CD4-positive, CD25-positive, alpha-beta regulatory T cell (primary cell): Measurements from ENCODE around the gene RAD51B. TPM values are rescaled to one million over a fixed set of nuclear protein-coding genes. Genes with fewer than 3 reads are reported as not detected.
"Not testable (repeated sequence)": the region's sequence is repeated elsewhere in the genome, so short reads cannot be mapped to it uniquely, and the experiment has no call there.

Source experiments
- ATAC-seq, 2 donors: fragments of 150-1000 bp; cut with Tn5 transposase; one replicate each; pipeline ENCODE4 v1.10.0; 2021; ENCODE audit warnings: low read depth in 2 of 2, moderate number of reproducible peaks in 2 of 2, moderate library complexity in 1 of 2
- DNase-seq, 3 donors: peaks; one replicate each; pipeline versions ENCODE4 v3.0.0 to v3.0.0-alpha.2; 2012 to 2022; ENCODE audit warnings: mixed read lengths in 1 of 3
- H3K27ac ChIP-seq: one replicate; pipeline ENCODE4 v1.7.0; 2013; ENCODE audit warnings: mild to moderate bottlenecking, low read length; ENCODE audit not compliant: insufficient read depth, poor library complexity, severe bottlenecking
- H3K27me3 ChIP-seq: one replicate; pipeline ENCODE4 v1.7.0; 2013; ENCODE audit warnings: low read length; ENCODE audit not compliant: control insufficient read depth, insufficient read depth
- H3K36me3 ChIP-seq: one replicate; pipeline ENCODE4 v1.7.0; 2013; ENCODE audit warnings: mild to moderate bottlenecking, low read length, moderate library complexity; ENCODE audit not compliant: control insufficient read depth, insufficient read depth
- H3K4me1 ChIP-seq: 2 replicates; pipeline ENCODE4 v1.7.0; 2013; ENCODE audit warnings: mild to moderate bottlenecking, low read length; ENCODE audit not compliant: insufficient read depth, control insufficient read depth, poor library complexity, severe bottlenecking
- H3K4me3 ChIP-seq: one replicate; pipeline ENCODE4 v1.7.0; 2013; ENCODE audit warnings: low read depth, mild to moderate bottlenecking, low read length, moderate library complexity
- H3K9me3 ChIP-seq, 2 experiments: 1 replicate in 1 of 2; 2 replicates in 1 of 2; pipeline ENCODE4 v1.7.0; 2013; ENCODE audit warnings: low read length in 2 of 2, mild to moderate bottlenecking in 1 of 2, moderate library complexity in 1 of 2; ENCODE audit not compliant: control insufficient read depth in 2 of 2
- H3K27ac Mint-ChIP-seq, 3 donors: one replicate each; pipeline ENCODE4 v1.8.0; 2020 to 2022; ENCODE audit warnings: mild to moderate bottlenecking in 3 of 3, mixed read lengths in 3 of 3, moderate library complexity in 2 of 3
- H3K27me3 Mint-ChIP-seq: one replicate; pipeline ENCODE4 v1.8.0; 2022; ENCODE audit warnings: mild to moderate bottlenecking, mixed read lengths
- H3K36me3 Mint-ChIP-seq: one replicate; pipeline ENCODE4 v1.8.0; 2020; ENCODE audit warnings: mixed read lengths
- H3K4me1 Mint-ChIP-seq, 4 donors: one replicate each; pipeline ENCODE4 v1.8.0; 2020 to 2022; ENCODE audit warnings: mixed read lengths in 4 of 4, mild to moderate bottlenecking in 1 of 4
- H3K4me3 Mint-ChIP-seq, 4 donors: one replicate each; pipeline ENCODE4 v1.8.0; 2020 to 2022; ENCODE audit warnings: mild to moderate bottlenecking in 4 of 4, mixed read lengths in 4 of 4, moderate library complexity in 3 of 4
- H3K9me3 Mint-ChIP-seq, 7 donors: one replicate each; pipeline ENCODE4 v1.8.0; 2020 to 2022; ENCODE audit warnings: mixed read lengths in 7 of 7, mild to moderate bottlenecking in 3 of 7, moderate library complexity in 2 of 7
- polyA plus RNA-seq, 4 donors: library from polyadenylated mRNA; unstranded; fragments of 300-500 nt; fragmentation: Illumina TruSeq; gene quantifications; one replicate each; pipeline ENCODE4 v1.2.3, GENCODE V29; 2021
- total RNA-seq: library from RNA; stranded (reverse); gene quantifications from one replicate; pipeline ENCODE4 v1.2.3, GENCODE V29; 2022

Gene RAD51B
- total and polyA plus RNA-seq, 5 donors from 2014 or later: 19.1 to 40.2 (median 28.1) TPM

GRCh38 chr14:67817750-67818438 is 1.7 kb upstream of the RAD51B start:
- Mint-ChIP-seq H3K9me3 (no peaks in the 10 kb centered on the region), H3K36me3 (peaks cover 8% of the 10 kb centered on the region), H3K4me3 (peak overlapping the region; percentile 74 to 100 (median 100)), H3K4me1 (peaks cover 22 to 60% (median 34%) of the 10 kb centered on the region in 4 donors), H3K27me3 (no peaks in the 10 kb centered on the region), H3K27ac (peak overlapping the region in 1 of 3 donors; percentile 18)
- Histone ChIP-seq H3K36me3 (peaks cover 2% of the 10 kb centered on the region), H3K27me3 (no peaks in the 10 kb centered on the region), H3K27ac (no peak overlapping the region), H3K4me3 (no peak overlapping the region), H3K4me1 (peaks cover 34% of the 10 kb centered on the region), H3K9me3 (no peaks in the 10 kb centered on the region)
- DNase-seq (no peak), ATAC-seq (no peak)

GRCh38 chr14:67818476-67818875 is 1.1 kb upstream of the RAD51B start:
- ATAC-seq, H3K27ac ChIP-seq, H3K36me3 Mint-ChIP-seq, H3K27me3 Mint-ChIP-seq, H3K4me3 ChIP-seq, DNase-seq, H3K36me3 ChIP-seq, H3K27me3 ChIP-seq, H3K9me3 Mint-ChIP-seq, H3K9me3 ChIP-seq: not testable (repeated sequence)
- Mint-ChIP-seq H3K27ac (peak overlapping the region in 2 of 3 donors; percentile 11 to 18), H3K4me1 (peaks cover 20 to 59% (median 34%) of the 10 kb centered on the region in 4 donors), H3K4me3 (peak overlapping the region in 3 of 4 donors; percentile 99 to 100 (median 100))
- peaks cover 34% of the 10 kb centered on the region for H3K4me1 ChIP-seq

GRCh38 chr14:67820428-67820971 is 921 bp downstream of the RAD51B start:
- H3K36me3 Mint-ChIP-seq: no peaks in the 10 kb centered on the region
- H3K4me1 ChIP-seq: peaks cover 29% of the 10 kb centered on the region
- peaks cover 12 to 40% (median 21%) of the 10 kb centered on the region in 4 donors for H3K4me1 Mint-ChIP-seq
- peak in 1 of 3 donors; percentile 23 for DNase-seq
- peak overlapping the region; percentile 95 to 100 (median 100) for H3K4me3 Mint-ChIP-seq
- no peaks in the 10 kb centered on the region for H3K9me3 ChIP-seq
- H3K36me3 ChIP-seq: no peaks in the 10 kb centered on the region
- no peaks in the 10 kb centered on the region for H3K27me3 Mint-ChIP-seq
- no peaks in the 10 kb centered on the region for H3K9me3 Mint-ChIP-seq
- H3K27ac Mint-ChIP-seq: peak overlapping the region; percentile 32 to 99 (median 97)
- no peaks in the 10 kb centered on the region for H3K27me3 ChIP-seq
- ATAC-seq: no peak
- H3K27ac ChIP-seq: peak overlapping the region; percentile 68
- H3K4me3 ChIP-seq: peak overlapping the region; percentile 88

GRCh38 chr14:67821121-67821520 is 1.5 kb downstream of the RAD51B start:
- H3K27ac Mint-ChIP-seq: peak overlapping the region in 1 of 3 donors; percentile 99
- no peaks in the 10 kb centered on the region for H3K27me3 ChIP-seq
- peak overlapping the region; percentile 88 for H3K4me3 ChIP-seq
- H3K27ac ChIP-seq: no peak overlapping the region
- H3K4me1 Mint-ChIP-seq: peaks cover 9 to 35% (median 21%) of the 10 kb centered on the region in 4 donors
- no peak for DNase-seq
- H3K4me3 Mint-ChIP-seq: peak overlapping the region; percentile 57 to 100 (median 100)
- H3K9me3 ChIP-seq: no peaks in the 10 kb centered on the region
- peaks cover 23% of the 10 kb centered on the region for H3K4me1 ChIP-seq
- H3K27me3 Mint-ChIP-seq: no peaks in the 10 kb centered on the region
- peaks cover 4% of the 10 kb centered on the region for H3K36me3 Mint-ChIP-seq
- no peaks in the 10 kb centered on the region for H3K9me3 Mint-ChIP-seq
- no peak for ATAC-seq
- no peaks in the 10 kb centered on the region for H3K36me3 ChIP-seq

GRCh38 chr14:67831113-67831512 is 11.5 kb downstream of the RAD51B start:
- Mint-ChIP-seq H3K9me3 (no peaks in the 10 kb centered on the region), H3K36me3 (peaks cover 39% of the 10 kb centered on the region), H3K4me3 (no peak overlapping the region), H3K27me3 (no peaks in the 10 kb centered on the region), H3K27ac (no peak overlapping the region), H3K4me1 (peaks cover 0 to 12% (median 3%) of the 10 kb centered on the region in 4 donors)
- Histone ChIP-seq H3K4me3 (no peak overlapping the region), H3K36me3 (peaks cover 7% of the 10 kb centered on the region), H3K27ac (no peak overlapping the region), H3K4me1 (no peaks in the 10 kb centered on the region), H3K27me3 (no peaks in the 10 kb centered on the region), H3K9me3 (no peaks in the 10 kb centered on the region)
- ATAC-seq: no peak
- no peak for DNase-seq

GRCh38 chr14:67833403-67833802 is 13.8 kb downstream of the RAD51B start:
- no peak overlapping the region for H3K27ac Mint-ChIP-seq
- H3K27ac ChIP-seq: no peak overlapping the region

GRCh38 chr14:67835596-67835995 is 16.0 kb downstream of the RAD51B start:
- ATAC-seq: no peak
- Mint-ChIP-seq H3K9me3 (peaks cover 0 to 1% (median 0%) of the 10 kb centered on the region in 7 donors), H3K36me3 (peaks cover 4% of the 10 kb centered on the region), H3K27ac (no peak overlapping the region), H3K4me1 (peaks cover 0 to 9% (median 4%) of the 10 kb centered on the region in 4 donors), H3K27me3 (no peaks in the 10 kb centered on the region), H3K4me3 (no peak overlapping the region)
- no peaks in the 10 kb centered on the region for H3K27me3 ChIP-seq
- DNase-seq: no peak
- no peak overlapping the region for H3K27ac ChIP-seq
- H3K4me1 ChIP-seq: no peaks in the 10 kb centered on the region
- H3K9me3 ChIP-seq: no peaks in the 10 kb centered on the region
- peaks cover 4% of the 10 kb centered on the region for H3K36me3 ChIP-seq
- no peak overlapping the region for H3K4me3 ChIP-seq

More at GRCh38 chr14:67833403-67833802, 13.8 kb downstream of the RAD51B start:
- no peaks in the 10 kb centered on the region for H3K27me3 ChIP-seq
- ATAC-seq: no peak
- Mint-ChIP-seq H3K9me3 (no peaks in the 10 kb centered on the region), H3K4me1 (peaks cover 0 to 9% (median 5%) of the 10 kb centered on the region in 4 donors), H3K4me3 (no peak overlapping the region), H3K36me3 (peaks cover 21% of the 10 kb centered on the region), H3K27me3 (no peaks in the 10 kb centered on the region)
- H3K36me3 ChIP-seq: peaks cover 4% of the 10 kb centered on the region
- H3K9me3 ChIP-seq: no peaks in the 10 kb centered on the region
- H3K4me1 ChIP-seq: no peaks in the 10 kb centered on the region
- DNase-seq: no peak
- H3K4me3 ChIP-seq: no peak overlapping the region
